Measurements from ENCODE around the gene SHE.
A peak's percentile ranks its signal among the peaks of the same experiment; 100 is the strongest.
"Not testable (repeated sequence)": the region's sequence is repeated elsewhere in the genome, so short reads cannot be mapped to it uniquely, and the experiment has no call there.

Gene SHE

GRCh38 chr1:154502066-154502743 lies at the start of gene SHE, which contains the start of gene TDRD10:
Gene SHE (minus strand): TSS chr1:154502412. CDS start chr1:154502026, 386 bp downstream.
Gene TDRD10 (plus strand): TSS chr1:154502219. CDS start chr1:154506904, 4,685 bp downstream.
- no peak for DNase-seq (ENCODE audit: low spot score)

GRCh38 chr1:154551474-154551873 lies 49.3 kb upstream of the SHE start:
- DNase-seq (ENCODE audit: low spot score): no peak

GRCh38 chr1:154550657-154551056 lies 48.4 kb upstream of the SHE start:
- no peak for DNase-seq (ENCODE audit: low spot score)

GRCh38 chr1:154550070-154550469 lies 47.9 kb upstream of the SHE start:
- no peak for DNase-seq (ENCODE audit: low spot score)

- DNase-seq (ENCODE audit: low spot score): peak; percentile 62
Observed at GRCh38 chr1:154549202-154549770, 47.1 kb upstream of the SHE start.

GRCh38 chr1:154548028-154548427 lies 45.8 kb upstream of the SHE start:
- peak; percentile 86 for DNase-seq (ENCODE audit: low spot score)

GRCh38 chr1:154547105-154547732 lies 45.0 kb upstream of the SHE start:
- no peak for DNase-seq (ENCODE audit: low spot score)

GRCh38 chr1:154546264-154547063 lies 44.3 kb upstream of the SHE start:
- DNase-seq (ENCODE audit: low spot score): peak; percentile 68

GRCh38 chr1:154541231-154541630 lies 39.0 kb upstream of the SHE start:
- no peak for DNase-seq (ENCODE audit: low spot score)

GRCh38 chr1:154539486-154540483 lies 37.6 kb upstream of the SHE start:
- DNase-seq (ENCODE audit: low spot score): no peak

GRCh38 chr1:154536570-154536969 lies 34.4 kb upstream of the SHE start:
- DNase-seq (ENCODE audit: low spot score): no peak

GRCh38 chr1:154533952-154534844 lies 32.0 kb upstream of the SHE start:
- DNase-seq (ENCODE audit: low spot score): no peak

- DNase-seq (ENCODE audit: low spot score): not testable (repeated sequence)
Observed at GRCh38 chr1:154531950-154532349, 29.7 kb upstream of the SHE start.

GRCh38 chr1:154529308-154529707 lies 27.1 kb upstream of the SHE start:
- DNase-seq (ENCODE audit: low spot score): no peak

GRCh38 chr1:154527192-154527591 lies 25.0 kb upstream of the SHE start:
- DNase-seq (ENCODE audit: low spot score): no peak

- DNase-seq (ENCODE audit: low spot score): no peak
Observed at GRCh38 chr1:154524881-154525280, 22.7 kb upstream of the SHE start.

GRCh38 chr1:154521695-154522094 lies 19.5 kb upstream of the SHE start:
- DNase-seq (ENCODE audit: low spot score): no peak

- peak; percentile 55 for DNase-seq (ENCODE audit: low spot score)
Observed at GRCh38 chr1:154520333-154520732, 18.1 kb upstream of the SHE start.

GRCh38 chr1:154519591-154519991 lies 17.4 kb upstream of the SHE start:
- peak; percentile 60 for DNase-seq (ENCODE audit: low spot score)

- no peak for DNase-seq (ENCODE audit: low spot score)
Observed at GRCh38 chr1:154517661-154518060, 15.4 kb upstream of the SHE start.
